Brain microvascular endothelial cell (primary cell): Measurements from ENCODE around the gene CAMTA1.

Experiments used
- DNase-seq: peaks from one replicate; pipeline ENCODE4 v3.0.0-alpha.2; 2020
- H3K27ac ChIP-seq: fragments of 250-450 bp; sonication (Bioruptor Pico); 2 replicates; pipeline ENCODE4 v1.5.1; 2020; ENCODE audit warnings: mild to moderate bottlenecking, moderate library complexity
- H3K27me3 ChIP-seq: fragments of 250-450 bp; sonication (Bioruptor Pico); replicated peaks from 2 replicates; pipeline ENCODE4 v1.5.1; 2020; ENCODE audit warnings: mild to moderate bottlenecking
- H3K36me3 ChIP-seq: fragments of 250-450 bp; sonication (Bioruptor Pico); replicated peaks from 2 replicates; pipeline ENCODE4 v1.5.1; 2020; ENCODE audit warnings: mild to moderate bottlenecking
- H3K4me3 ChIP-seq: 2 replicates; pipeline ENCODE4 v1.5.1; 2011; ENCODE audit warnings: low read depth, mild to moderate bottlenecking, control low read depth, low read length, moderate library complexity
- CTCF ChIP-seq: IDR thresholded peaks from 2 replicates; pipeline ENCODE4 v1.5.1; 2011; ENCODE audit warnings: low read depth, mild to moderate bottlenecking, moderate library complexity, low read length, control low read depth, inconsistent platforms; ENCODE audit errors: missing control alignments
- in situ Hi-C: cut with HindIII; loops from 2 replicates; pipeline ENCODE4 v1.10.0; 2017; ENCODE audit warnings: low sequenced_read_pairs, low pct_ligation_motif_present

The CAMTA1 gene

GRCh38 chr1:7589774-7590425, 804.6 kb downstream of the CAMTA1 start:
- no peak for DNase-seq
- H3K36me3 ChIP-seq, result no peaks in the 10 kb centered on the region
- no peak overlapping the region for H3K4me3 ChIP-seq
- in situ Hi-C loops, result no loop called here
- H3K27ac ChIP-seq, result no peak overlapping the region
- H3K27me3 ChIP-seq, result no peaks in the 10 kb centered on the region
- TF ChIP-seq CTCF, result no peak

DNA sequence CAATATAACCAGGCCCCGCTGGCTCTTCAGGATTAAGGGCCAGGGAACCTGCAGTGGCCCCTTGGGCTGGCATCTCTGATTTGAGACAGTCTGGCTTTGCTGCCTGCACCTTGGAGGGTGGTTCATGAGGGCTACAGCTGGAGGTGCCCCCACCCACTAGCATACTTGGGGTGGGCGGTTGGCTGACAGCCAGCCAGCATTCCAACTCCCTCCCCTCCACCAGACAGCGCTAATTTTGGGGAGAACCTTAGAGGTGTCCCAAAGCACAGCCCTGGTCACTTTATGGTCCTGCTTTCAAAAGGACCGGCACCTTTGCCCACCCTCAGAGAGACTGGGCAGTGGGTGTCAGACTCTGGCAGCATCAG, 805.2 kb downstream of the CAMTA1 start:
- no peak for DNase-seq
- Histone ChIP-seq H3K36me3 (no peaks in the 10 kb centered on the region), H3K27ac (no peak overlapping the region), H3K27me3 (no peaks in the 10 kb centered on the region), H3K4me3 (no peak overlapping the region)
- no peak for TF ChIP-seq CTCF
- in situ Hi-C loops, result no loop called here

GRCh38 chr1:7591565-7591964, 806.3 kb downstream of the CAMTA1 start:
- in situ Hi-C loops, result no loop called here
- Histone ChIP-seq H3K36me3 (no peaks in the 10 kb centered on the region), H3K27ac (no peak overlapping the region), H3K4me3 (no peak overlapping the region), H3K27me3 (no peaks in the 10 kb centered on the region)
- TF ChIP-seq CTCF, result no peak
- DNase-seq, result no peak

DNA sequence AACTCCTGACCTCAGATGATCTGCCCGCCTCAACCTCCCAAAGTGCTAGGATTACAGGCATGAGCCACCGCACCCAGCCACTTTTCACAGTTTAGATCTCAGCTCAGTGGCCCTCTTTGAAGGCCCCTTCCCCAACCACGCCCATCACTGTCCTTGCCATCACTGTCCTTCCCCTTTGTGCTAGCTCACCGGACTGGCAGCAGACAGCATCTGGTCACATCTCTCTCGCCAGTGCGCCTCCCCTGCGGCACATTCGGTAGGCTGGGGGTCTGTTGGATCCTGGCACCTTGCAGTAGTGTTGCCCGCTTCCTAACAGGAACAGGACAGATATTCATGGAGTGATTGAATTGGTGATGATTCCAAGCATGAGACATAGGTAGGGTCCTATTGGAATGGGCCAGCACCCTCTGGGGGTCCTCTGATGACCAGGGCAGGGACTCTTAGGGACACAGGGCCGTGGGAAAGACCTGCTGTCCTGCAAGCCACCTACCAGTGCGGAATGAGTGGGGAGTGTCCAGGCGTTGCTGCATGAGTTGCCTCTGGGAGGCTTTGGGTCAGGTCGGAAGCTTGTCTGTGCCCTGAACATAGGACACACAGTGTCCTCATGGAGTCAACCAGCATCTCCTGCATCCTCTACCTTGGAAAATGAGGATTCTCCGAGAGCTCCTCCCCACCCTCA, 807.0 kb downstream of the CAMTA1 start:
- no peaks in the 10 kb centered on the region for H3K36me3 ChIP-seq
- H3K4me3 ChIP-seq, result no peak overlapping the region
- H3K27me3 ChIP-seq, result no peaks in the 10 kb centered on the region
- DNase-seq, result no peak
- in situ Hi-C loops, result no loop called here
- TF ChIP-seq CTCF, result no peak
- no peak overlapping the region for H3K27ac ChIP-seq

GRCh38 chr1:7594002-7594713, 808.9 kb downstream of the CAMTA1 start:
- H3K27me3 ChIP-seq, result no peaks in the 10 kb centered on the region
- no peaks in the 10 kb centered on the region for H3K36me3 ChIP-seq
- H3K27ac ChIP-seq, result no peak overlapping the region
- no peak for TF ChIP-seq CTCF
- no peak overlapping the region for H3K4me3 ChIP-seq
- DNase-seq, result no peak
- in situ Hi-C loops, result no loop called here
